AG04449 (cell line): ENCODE measurements around the gene SMIM14.

ENCODE experiments used
- CTCF ChIA-PET: fragments of 350-600 bp; formaldehyde crosslinking; extraction: SDS; loops from one replicate; lab custom pipeline; 2021; ENCODE audit warnings: antibody characterized with exemption; lab: Yijun Ruan, JAX
- POLR2A ChIA-PET: fragments of 400-600, 350-600 bp; formaldehyde crosslinking; extraction: SDS; loops from one replicate; lab custom pipeline; 2020; ENCODE audit warnings: antibody characterized with exemption, inconsistent platforms; lab: Yijun Ruan, JAX
- DNase-seq: peaks from one replicate; pipeline ENCODE4 v3.0.0-alpha.2; 2010; ENCODE audit warnings: low read depth, low spot score
- H3K4me3 ChIP-seq: 2 replicates; pipeline ENCODE4 v1.5.1; 2011; ENCODE audit warnings: low read depth, mild to moderate bottlenecking, control low read depth, low read length
- CTCF ChIP-seq: IDR thresholded peaks from one replicate; pipeline ENCODE4 v1.5.1; 2011; ENCODE audit warnings: mild to moderate bottlenecking, moderate library complexity, low read length, control low read depth, inconsistent platforms; ENCODE audit not compliant: insufficient read depth; ENCODE audit errors: missing control alignments

The SMIM14 gene

GRCh38 chr4:39648827-39649558 lies 10.3 kb upstream of the SMIM14 start:
- ChIA-PET CTCF (interaction anchor here (1.4 kb wide), 1 partner anchor 180 kb away, joined by 4 read pairs; no protein-coding TSS in a partner anchor), POLR2A (interaction anchor here (0.9 kb wide), 1 partner anchor 10 kb away, joined by 3 read pairs; the partner anchor contains the start of gene SMIM14)
- no peak for TF ChIP-seq CTCF
- DNase-seq, result no peak
- no peak overlapping the region for H3K4me3 ChIP-seq

GRCh38 chr4:39648213-39648612 lies 9.5 kb upstream of the SMIM14 start:
- CTCF ChIA-PET, result interaction anchor here (1.4 to 1.8 kb wide), 2 partner anchors 11 to 179 kb away, joined by 4 to 6 read pairs; no protein-coding TSS in a partner anchor
- TF ChIP-seq CTCF, result no peak

GRCh38 chr4:39642885-39643552 lies 4.4 kb upstream of the SMIM14 start:
- no peak overlapping the region for H3K4me3 ChIP-seq
- DNase-seq, result no peak
- no peak for TF ChIP-seq CTCF
- CTCF ChIA-PET, result interaction anchor here (0.7 kb wide), 1 partner anchor 123 kb away, joined by 3 read pairs; no protein-coding TSS in a partner anchor
- POLR2A ChIA-PET, result no interaction called here

More at GRCh38 chr4:39648213-39648612, 9.5 kb upstream of the SMIM14 start:
- no peak overlapping the region for H3K4me3 ChIP-seq
- POLR2A ChIA-PET, result interaction anchor here (0.5 to 0.9 kb wide), 2 partner anchors 10 to 84 kb away, joined by 3 to 4 read pairs; partner anchors contain the start of gene SMIM14
- DNase-seq, result no peak

GRCh38 chr4:39641451-39641850 lies 2.8 kb upstream of the SMIM14 start:
- no peak for TF ChIP-seq CTCF
- H3K4me3 ChIP-seq, result no peak overlapping the region
- ChIA-PET POLR2A (no interaction called here), CTCF (interaction anchor here (1.1 to 6.3 kb wide), 3 partner anchors 54 to 334 kb away, joined by 4 to 53 read pairs (median 7); no protein-coding TSS in a partner anchor)
- no peak for DNase-seq

- peak overlapping the region; percentile 86 for H3K4me3 ChIP-seq
- TF ChIP-seq CTCF, result no peak
- ChIA-PET POLR2A (interaction anchor here (1.2 to 4.9 kb wide), 10 partner anchors 14 to 179 kb away, joined by 3 to 87 read pairs (median 6); partner anchors contain the start of genes LIAS, RPL9, UBE2K and UGDH), CTCF (interaction anchor here (0.8 to 6.3 kb wide), 7 partner anchors 13 to 338 kb away, joined by 3 to 53 read pairs (median 4); no protein-coding TSS in a partner anchor)
- no peak for DNase-seq
Observed at GRCh38 chr4:39637586-39638353, 895 bp downstream of the SMIM14 start.
